H1 (cell line): ENCODE measurements around the gene ALPL. TPM values are rescaled to one million over a fixed set of nuclear protein-coding genes. Genes with fewer than 3 reads are reported as not detected.
A peak's percentile ranks its signal among the peaks of the same experiment; 100 is the strongest.

Experiments used
- CTCF ChIA-PET: fragments of 300-600 bp; sonication (Branson Sonifier 250); formaldehyde crosslinking; loops from one replicate; lab custom pipeline; 2021; ENCODE audit not compliant: partially characterized antibody; lab: Charles Lee
- POLR2A ChIA-PET: fragments of 300-600 bp; sonication (Branson Sonifier 250); formaldehyde crosslinking; loops from one replicate; lab custom pipeline; 2021; ENCODE audit warnings: inconsistent platforms; ENCODE audit not compliant: partially characterized antibody; lab: Charles Lee
- DNase-seq, 2 experiments: peaks; one replicate each; pipeline versions ENCODE4 v3.0.0 to v3.0.0-alpha.2; 2010 to 2022; ENCODE audit warnings: low spot score in 2 of 2, low read depth in 1 of 2, mixed read lengths in 1 of 2
- FAIRE-seq: peaks from 2 replicates; lab custom pipeline; 2011; peaks lifted over from hg19 to GRCh38; lab: Jason Lieb, UNC
- H2AFZ ChIP-seq: 2 replicates; pipeline ENCODE4 v1.8.1; 2012; ENCODE audit warnings: low read length, inconsistent platforms
- H2AK5ac ChIP-seq: 2 replicates; pipeline ENCODE4 v1.6.1; 2013; ENCODE audit warnings: low read depth, low read length
- H2BK120ac ChIP-seq: replicated peaks from 2 replicates; pipeline ENCODE3; 2013; ENCODE audit warnings: low read depth, low read length, inconsistent platforms
- H2BK12ac ChIP-seq: 2 replicates; pipeline ENCODE4 v1.6.1; 2013; ENCODE audit warnings: low read depth, low read length
- H2BK15ac ChIP-seq: 2 replicates; pipeline ENCODE4 v1.6.1; 2013; ENCODE audit warnings: low read length
- H2BK20ac ChIP-seq: 2 replicates; pipeline ENCODE4 v1.6.1; 2013; ENCODE audit warnings: low read length
- H2BK5ac ChIP-seq: 2 replicates; pipeline ENCODE4 v1.6.1; 2013; ENCODE audit warnings: low read depth, low read length
- H3K14ac ChIP-seq: 2 replicates; pipeline ENCODE4 v1.6.1; 2013; ENCODE audit warnings: inconsistent platforms; ENCODE audit not compliant: insufficient read length
- H3K18ac ChIP-seq: 2 replicates; pipeline ENCODE4 v1.6.1; 2013; ENCODE audit warnings: low read length; ENCODE audit errors: extremely low read depth
- H3K23ac ChIP-seq: 2 replicates; pipeline ENCODE4 v1.6.1; 2013; ENCODE audit warnings: inconsistent platforms; ENCODE audit not compliant: insufficient read length
- H3K23me2 ChIP-seq: 2 replicates; pipeline ENCODE4 v1.6.1; 2013; ENCODE audit warnings: low read depth, low read length
- H3K27ac ChIP-seq: 2 replicates; pipeline ENCODE4 v1.6.1; 2011; ENCODE audit warnings: low read depth, low read length, inconsistent platforms
- H3K27me3 ChIP-seq, 4 experiments: replicated peaks in 1 of 4; 1 replicate in 1 of 4; 2 replicates in 3 of 4; pipeline versions ENCODE4 v1.6.1 to v1.8.1; 2011 to 2013; ENCODE audit warnings: low read length in 3 of 4, mild to moderate bottlenecking in 3 of 4, inconsistent platforms in 2 of 4, mixed read lengths in 2 of 4, moderate library complexity in 1 of 4; ENCODE audit not compliant: control insufficient read depth in 3 of 4, insufficient read depth in 3 of 4; ENCODE audit errors: extremely low read depth in 1 of 4
- H3K36me3 ChIP-seq, 4 experiments: 2 replicates each; pipeline versions ENCODE4 v1.6.1 to v1.8.1; 2011 to 2013; ENCODE audit warnings: mild to moderate bottlenecking in 4 of 4, low read length in 3 of 4, moderate library complexity in 2 of 4, control low read depth in 1 of 4, inconsistent platforms in 1 of 4; ENCODE audit not compliant: insufficient read depth in 4 of 4, control insufficient read depth in 2 of 4
- H3K4ac ChIP-seq: replicated peaks from 2 replicates; pipeline ENCODE3; 2013; ENCODE audit warnings: low read length, low read depth, mixed read lengths, inconsistent platforms; ENCODE audit not compliant: insufficient read length
- H3K4me1 ChIP-seq, 4 experiments: replicated peaks in 1 of 4; 1 replicate in 1 of 4; 2 replicates in 3 of 4; pipeline versions ENCODE4 v1.6.1 to v1.8.1; 2011 to 2013; ENCODE audit warnings: low read length in 3 of 4, inconsistent platforms in 2 of 4, mixed read lengths in 1 of 4; ENCODE audit not compliant: insufficient read depth in 4 of 4, control insufficient read depth in 3 of 4
- H3K4me2 ChIP-seq, 2 experiments: 2 replicates each; pipeline versions ENCODE4 v1.6.1 to v1.8.1; 2011 to 2013; ENCODE audit warnings: low read depth in 2 of 2, low read length in 2 of 2, control low read depth in 1 of 2, inconsistent platforms in 1 of 2, mild to moderate bottlenecking in 1 of 2; ENCODE audit not compliant: insufficient read depth in 1 of 2
- H3K4me3 ChIP-seq, 4 experiments: fragments of 200-600, 300-600 bp in 1 of 4; sonication (generic), shearing (Covaris generic), sonication (Bioruptor Twin) in 1 of 4; 2 replicates each; pipeline versions ENCODE4 v1.5.1 to v1.8.1; 2011 to 2016; ENCODE audit warnings: low read length in 4 of 4, low read depth in 3 of 4, control low read depth in 2 of 4, inconsistent platforms in 2 of 4, mild to moderate bottlenecking in 2 of 4, mixed read lengths in 1 of 4, moderate library complexity in 1 of 4; ENCODE audit not compliant: insufficient read depth in 2 of 4; ENCODE audit errors: extremely low read depth in 1 of 4
- H3K56ac ChIP-seq: replicated peaks from 2 replicates; pipeline ENCODE3; 2013; ENCODE audit warnings: low read depth, mild to moderate bottlenecking, mixed read lengths, low read length, inconsistent platforms; ENCODE audit not compliant: insufficient read length
- H3K79me1 ChIP-seq: 2 replicates; pipeline ENCODE4 v1.6.1; 2013; ENCODE audit warnings: low read depth, low read length, control low read depth
- H3K79me2 ChIP-seq, 2 experiments: 2 replicates each; pipeline versions ENCODE4 v1.6.1 to v1.8.1; 2012 to 2013; ENCODE audit warnings: low read length in 2 of 2, mild to moderate bottlenecking in 2 of 2, inconsistent platforms in 1 of 2; ENCODE audit not compliant: insufficient read depth in 2 of 2, control insufficient read depth in 1 of 2
- H3K9ac ChIP-seq, 4 experiments: replicated peaks in 1 of 4; 1 replicate in 1 of 4; 2 replicates in 3 of 4; pipeline versions ENCODE4 v1.6.1 to v1.8.1; 2011 to 2013; ENCODE audit warnings: low read depth in 3 of 4, low read length in 3 of 4, control low read depth in 2 of 4, mild to moderate bottlenecking in 2 of 4, moderate library complexity in 2 of 4, inconsistent platforms in 1 of 4; ENCODE audit errors: extremely low read depth in 1 of 4
- H3K9me3 ChIP-seq, 2 experiments: 2 replicates each; pipeline versions ENCODE4 v1.6.1 to v1.8.1; 2012 to 2013; ENCODE audit warnings: mild to moderate bottlenecking in 2 of 2, moderate library complexity in 2 of 2, control low read depth in 1 of 2, inconsistent platforms in 1 of 2, low read depth in 1 of 2, low read length in 1 of 2, mixed read lengths in 1 of 2; ENCODE audit not compliant: insufficient read depth in 2 of 2
- H4K20me1 ChIP-seq, 2 experiments: replicated peaks in 1 of 2; 2 replicates each; pipeline versions ENCODE3 to v1.8.1; 2011 to 2013; ENCODE audit warnings: inconsistent platforms in 2 of 2, low read length in 2 of 2, mild to moderate bottlenecking in 1 of 2; ENCODE audit not compliant: insufficient read depth in 2 of 2, control insufficient read depth in 1 of 2
- H4K5ac ChIP-seq: 2 replicates; pipeline ENCODE4 v1.6.1; 2013; ENCODE audit warnings: low read length, low read depth, mixed read lengths, inconsistent platforms; ENCODE audit not compliant: insufficient read length
- H4K8ac ChIP-seq: 2 replicates; pipeline ENCODE4 v1.8.0; 2013; ENCODE audit warnings: mild to moderate bottlenecking, moderate library complexity, low read length, inconsistent platforms; ENCODE audit not compliant: insufficient read depth; ENCODE audit errors: extremely low read depth
- H4K91ac ChIP-seq: replicated peaks from 2 replicates; pipeline ENCODE3; 2013; ENCODE audit warnings: low read length, mixed read lengths, inconsistent platforms; ENCODE audit not compliant: insufficient read length
- EP300 ChIP-seq, 2 experiments: IDR thresholded peaks; 1 replicate in 1 of 2; 2 replicates in 1 of 2; pipeline ENCODE4 v1.6.1; 2011 to 2012; ENCODE audit warnings: low read depth in 2 of 2, low read length in 2 of 2, mild to moderate bottlenecking in 2 of 2, borderline replicate concordance in 1 of 2, inconsistent platforms in 1 of 2, moderate library complexity in 1 of 2
- TCF12 ChIP-seq: IDR thresholded peaks from 2 replicates; pipeline ENCODE4 v1.6.1; 2011; ENCODE audit warnings: low read depth, mild to moderate bottlenecking, low read length
- WGBS, 2 experiments: shearing (Covaris generic) in 1 of 2; methylation state at CpG; one replicate each; pipeline versions ENCODE4 v1.1.6 to v1.1.7; 2013 to 2015; ENCODE audit warnings: low lambda C conversion rate in 2 of 2, mixed read lengths in 2 of 2, inconsistent platforms in 1 of 2, low coverage in 1 of 2, missing lambda C conversion rate in 1 of 2; ENCODE audit not compliant: insufficient replicate concordance in 2 of 2, insufficient coverage in 1 of 2, insufficient read length in 1 of 2; ENCODE audit errors: extremely low coverage in 1 of 2, missing lambda C conversion rate in 1 of 2; 5-methylcytosine and 5-hydroxymethylcytosine counted together
- polyA plus RNA-seq, 7 experiments: library from polyadenylated mRNA; depleted of rRNA in 3 of 7; stranded (reverse) in 5 of 7; unstranded in 2 of 7; fragments of >200 nt in 5 of 7; fragments of 200-250 nt in 2 of 7; gene quantifications; 1 replicate in 5 of 7; 2 replicates in 1 of 7; 4 replicates in 1 of 7; pipeline versions ENCODE4 v1.2.1 to v1.2.3, GENCODE V29; 2011 to 2013; ENCODE audit warnings: missing spikeins in 2 of 7, mixed read lengths in 2 of 7
- total RNA-seq: library from RNA; stranded (reverse); fragmentation: NEBNext Ultra II Directional; extraction: Animal tissue kit (Norgen Biotek cat#: 25700); gene quantifications from 2 replicates; pipeline ENCODE4 v1.2.1, GENCODE V29; 2021

Gene ALPL
- total and polyA plus RNA-seq, 2 of the 8 experiments (the other 6 are each of a cell fraction or from before 2014, with no cell fraction given), result 175 to 362 TPM

DNA sequence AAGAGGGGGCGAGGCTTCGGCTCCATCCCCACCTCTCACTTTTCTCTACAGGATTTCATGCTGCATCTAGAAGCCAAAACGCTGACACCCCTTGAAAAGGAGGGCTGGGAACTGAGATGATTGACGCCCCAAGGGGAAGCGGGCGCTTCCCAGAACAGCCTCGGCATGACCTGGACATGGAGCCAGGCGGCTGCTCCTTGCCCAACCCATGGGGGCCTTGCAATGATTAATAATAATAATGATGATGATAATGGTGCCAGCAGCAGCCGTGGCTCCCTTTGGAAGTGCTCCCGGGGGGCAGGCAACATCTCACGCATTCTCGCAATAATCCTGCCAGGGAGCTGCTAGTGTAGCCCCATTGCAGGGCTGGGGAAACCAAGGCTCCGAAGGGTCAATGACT lies 81.7 kb downstream of the ALPL start:
- no peak overlapping the region for H3K14ac ChIP-seq
- H3K27me3 ChIP-seq, result peaks cover 0 to 4% (median 0%) of the 10 kb centered on the region in 4 experiments; a peak in 1 of 7 replicates
- no peak overlapping the region for H3K23ac ChIP-seq
- POLR2A ChIA-PET, result interaction anchor here (1.0 kb wide), 1 partner anchor 15 kb away, joined by 3 read pairs; no protein-coding TSS in a partner anchor
- no peak overlapping the region for H2AFZ ChIP-seq
- no peak overlapping the region for H3K4me3 ChIP-seq
- peaks cover 5 to 18% (median 10%) of the 10 kb centered on the region in 4 experiments; a peak in 6 of 7 replicates for H3K4me1 ChIP-seq
- no peak overlapping the region for H4K8ac ChIP-seq
- no peak overlapping the region for H3K4me2 ChIP-seq
- no peak overlapping the region for H2AK5ac ChIP-seq
- DNase-seq (no peak), FAIRE-seq (no peak)
- TF ChIP-seq TCF12 (no peak), EP300 (IDR thresholded peaks at IDR 0.05; ENCODE audit: borderline replicate concordance in 1 of 2, low read depth in 2 of 2, low read length in 2 of 2) (peak in 1 of 2 experiments; percentile 46; a peak in 1 of 3 replicates)
- peaks cover 0 to 3% of the 10 kb centered on the region in 2 experiments for H4K20me1 ChIP-seq
- H3K56ac ChIP-seq, result no peak overlapping the region
- no peak overlapping the region for H4K5ac ChIP-seq
- H2BK12ac ChIP-seq, result peak overlapping the region; percentile 75; the same call in 1 of the 2 replicates
- no peak overlapping the region for H2BK5ac ChIP-seq
- H2BK15ac ChIP-seq, result no peak overlapping the region
- H3K79me2 ChIP-seq, result no peaks in the 10 kb centered on the region
- H4K91ac ChIP-seq, result no peak overlapping the region
- H3K9ac ChIP-seq, result no peak overlapping the region
- no peaks in the 10 kb centered on the region for H3K9me3 ChIP-seq
- H3K79me1 ChIP-seq, result no peaks in the 10 kb centered on the region
- no peak overlapping the region for H2BK120ac ChIP-seq
- WGBS, 2 experiments, result 80% methylated on average over 13 of the region's 13 CpGs; no CpG with 5 or more reads in 1 of the 2 experiments
- no peak overlapping the region for H3K27ac ChIP-seq
- no peak overlapping the region for H3K18ac ChIP-seq
- no peak overlapping the region for H3K4ac ChIP-seq
- no peaks in the 10 kb centered on the region for H3K23me2 ChIP-seq
- CTCF ChIA-PET, result interaction anchor here (0.7 to 6.7 kb wide), 3 partner anchors 67 to 220 kb away, joined by 3 to 63 read pairs (median 5); no protein-coding TSS in a partner anchor
- H2BK20ac ChIP-seq, result no peak overlapping the region
- no peaks in the 10 kb centered on the region for H3K36me3 ChIP-seq
